CD4-positive, alpha-beta T cell treated with Interleukin-6 for 4 hours (primary cell): ENCODE data around the gene MMEL1.
A peak's percentile ranks its signal among the peaks of the same experiment; 100 is the strongest.
"Not testable (repeated sequence)": the region's sequence is repeated elsewhere in the genome, so short reads cannot be mapped to it uniquely, and the experiment has no call there.

Source experiments
- DNase-seq: peaks from one replicate; pipeline ENCODE4 v3.0.0-alpha.2; 2020; ENCODE audit warnings: mixed read lengths

Gene MMEL1

DNA sequence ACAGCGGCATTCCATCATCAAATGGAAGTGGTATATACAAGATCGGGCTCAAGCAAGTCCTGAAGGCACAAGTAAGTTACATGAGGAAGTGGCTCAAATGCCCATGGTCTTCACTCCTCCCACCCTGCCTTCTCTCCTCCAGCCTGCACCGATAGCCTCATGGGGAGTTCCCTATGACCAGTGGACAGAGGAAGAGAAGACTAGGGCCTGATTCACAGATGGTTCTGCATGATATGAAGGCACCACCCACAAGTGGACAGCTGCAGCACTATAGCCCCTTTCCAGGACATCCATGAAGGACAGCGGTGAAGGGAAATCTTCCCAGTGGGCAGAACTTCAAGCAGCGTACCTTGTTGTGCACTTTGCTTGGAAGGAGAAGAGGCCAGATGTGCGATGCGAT is 7.1 kb downstream of the MMEL1 start:
- DNase-seq = not testable (repeated sequence)

DNA sequence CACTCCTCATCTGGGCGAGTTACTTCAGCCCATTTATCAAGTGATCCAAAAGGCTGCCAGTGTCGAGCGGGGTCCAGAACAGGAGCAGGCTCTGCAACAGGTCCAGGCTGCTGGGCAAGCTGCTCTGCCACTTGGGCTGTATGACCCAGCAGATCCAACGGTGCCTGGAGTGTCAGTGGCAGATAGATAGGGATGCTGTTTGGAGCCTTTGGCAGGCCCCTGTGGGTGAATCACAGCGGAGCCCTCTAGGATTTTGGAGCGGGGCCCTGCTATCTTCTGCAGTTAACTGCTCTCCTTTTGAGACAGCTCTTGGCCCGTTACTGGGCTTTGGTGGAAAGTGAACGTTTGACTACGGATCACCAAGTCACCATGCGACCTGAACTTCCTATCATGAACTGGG is 7.5 kb downstream of the MMEL1 start:
- DNase-seq = no peak

DNA sequence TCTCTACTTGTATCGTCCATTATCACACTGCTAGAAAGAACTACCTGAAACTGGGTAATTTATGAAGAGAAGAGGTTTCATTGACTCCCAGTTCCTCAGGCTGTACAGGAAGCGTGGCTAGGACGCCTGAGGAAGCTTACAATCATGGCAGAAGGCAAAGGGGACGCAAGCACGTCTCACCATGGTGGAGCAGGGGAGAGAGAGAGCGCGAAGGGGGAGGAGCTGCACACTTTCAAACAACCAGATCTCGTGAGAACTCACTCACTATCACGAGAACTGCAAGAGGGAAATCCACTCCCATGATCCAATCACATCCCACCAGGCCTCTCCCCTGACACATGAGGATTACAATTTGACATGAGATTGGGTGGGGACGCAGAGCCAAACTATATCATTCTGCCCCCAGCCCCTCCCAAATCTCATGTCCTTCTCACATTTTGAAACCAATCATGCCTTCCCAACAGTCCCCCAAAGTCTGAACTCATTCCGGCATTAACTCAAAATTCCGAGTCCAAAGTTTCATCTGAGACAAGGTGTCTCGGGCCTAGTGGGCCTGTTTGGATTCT is 8.0 kb downstream of the MMEL1 start:
- DNase-seq = no peak

DNA sequence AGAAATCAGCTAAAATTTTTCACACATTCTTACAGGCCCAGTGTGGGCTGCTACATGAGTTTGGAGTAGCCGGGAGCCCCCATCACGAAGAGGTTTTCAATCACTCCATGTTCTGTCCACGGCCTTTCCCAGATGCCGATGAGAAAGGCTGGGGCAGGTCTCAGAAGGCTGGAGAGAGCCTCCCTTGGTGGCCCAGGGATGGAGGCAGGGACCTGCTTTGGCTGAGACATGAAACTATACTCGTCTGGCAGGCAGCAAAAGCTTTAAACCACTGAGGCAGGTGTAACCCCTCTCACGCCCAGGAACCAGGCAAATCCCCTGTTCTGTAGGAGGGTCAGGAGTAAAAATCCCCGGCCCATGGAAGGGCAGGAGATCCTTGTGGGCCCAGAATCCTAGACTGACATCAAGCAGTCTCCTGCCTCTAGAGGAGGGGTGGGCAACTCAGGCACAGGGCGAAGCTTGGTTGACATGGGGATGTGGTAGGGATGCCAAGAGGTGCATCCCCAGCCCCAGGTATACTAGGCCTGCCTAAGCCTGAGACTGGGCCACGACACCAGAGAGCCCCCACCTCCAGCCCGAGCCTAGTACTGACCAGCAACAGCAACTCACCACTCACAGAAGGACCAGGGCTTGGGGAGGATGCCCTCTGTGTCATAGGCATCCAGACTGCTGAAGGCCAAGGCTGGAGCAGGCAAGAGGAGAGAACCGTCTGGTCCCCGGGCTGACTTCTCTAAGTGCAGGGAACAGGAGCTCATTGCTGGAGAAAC is 9.1 kb downstream of the MMEL1 start:
- DNase-seq = no peak

DNA sequence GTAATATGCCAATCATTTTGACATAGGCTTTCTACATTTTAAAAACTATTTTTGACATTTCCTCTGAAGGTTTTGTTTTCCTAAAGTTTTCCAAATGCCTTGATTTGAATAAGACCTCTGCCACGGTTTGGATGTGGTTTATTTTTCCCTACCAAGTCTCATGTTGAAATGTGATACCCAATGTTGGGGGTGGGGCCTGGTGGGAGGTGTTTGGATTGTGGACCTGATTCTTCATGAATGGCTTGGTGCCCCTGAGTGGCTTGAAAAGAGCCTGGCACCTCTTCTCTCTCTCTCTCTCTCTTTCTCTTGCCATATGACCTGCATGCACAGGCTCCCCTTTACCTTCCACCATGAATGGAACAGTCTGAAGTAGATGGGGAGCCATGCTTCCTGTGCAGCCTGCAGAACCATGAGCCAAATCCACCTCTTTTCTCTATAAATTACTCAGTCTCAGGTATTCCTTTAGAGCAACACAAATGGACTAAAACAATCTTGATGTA is 14.8 kb downstream of the MMEL1 start:
- no peak for DNase-seq

DNA sequence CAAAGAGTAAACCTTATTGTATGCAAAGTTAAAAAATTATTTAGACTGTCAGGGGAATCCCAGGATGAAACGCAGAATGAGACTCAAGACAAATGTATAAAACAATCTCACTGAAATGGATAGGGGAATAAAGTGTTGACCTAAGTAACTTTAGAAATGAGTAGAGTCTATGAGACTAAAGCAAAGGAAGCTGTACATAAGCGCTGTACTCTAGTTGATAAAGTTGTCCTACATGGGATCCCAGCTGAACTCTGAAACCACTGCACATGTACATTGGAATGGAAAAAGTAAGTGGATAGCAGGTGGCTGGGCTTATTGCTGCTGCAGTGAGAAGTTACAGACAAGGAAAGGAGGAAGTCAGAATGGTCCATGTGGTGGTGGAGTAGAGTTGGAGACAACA is 18.7 kb downstream of the MMEL1 start:
- no peak for DNase-seq

DNA sequence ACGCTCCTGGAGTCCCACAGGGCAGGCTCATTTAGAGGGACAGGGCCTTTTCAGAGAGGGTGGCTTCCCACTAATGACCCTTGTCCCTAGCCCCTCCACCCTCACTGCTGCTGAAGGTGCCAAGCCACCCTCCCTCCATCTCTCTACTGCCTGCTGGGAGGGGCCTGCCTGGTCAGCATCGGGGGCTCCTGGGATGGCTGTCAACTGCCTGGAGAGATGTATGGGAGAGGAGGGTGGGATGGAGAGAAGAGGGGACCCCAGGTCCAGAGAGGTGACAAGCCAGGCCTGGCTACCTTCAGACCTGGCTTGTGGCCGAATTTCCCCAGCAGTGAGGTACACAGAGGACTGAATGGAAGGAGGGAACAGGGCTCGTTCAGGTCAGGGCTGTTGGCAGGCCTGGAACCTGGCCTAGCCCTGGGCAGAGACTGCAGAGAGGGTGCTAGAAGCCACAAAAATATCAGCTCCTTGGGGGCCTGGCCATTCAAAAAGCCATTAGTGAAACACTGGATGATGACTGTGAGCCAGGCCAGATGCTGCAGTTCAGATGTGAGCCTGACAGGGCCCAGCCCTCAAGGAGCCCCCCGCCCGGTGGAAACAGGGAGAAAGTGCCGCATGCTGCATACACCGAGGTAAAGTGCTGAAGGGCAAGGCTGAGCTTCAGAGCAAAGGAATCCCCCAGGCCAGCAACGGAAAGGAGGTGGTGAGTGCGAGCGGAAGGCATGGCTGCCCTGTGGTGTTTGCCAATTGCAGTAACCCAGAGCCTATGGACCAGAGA is 20.0 kb downstream of the MMEL1 start:
- no peak for DNase-seq

DNA sequence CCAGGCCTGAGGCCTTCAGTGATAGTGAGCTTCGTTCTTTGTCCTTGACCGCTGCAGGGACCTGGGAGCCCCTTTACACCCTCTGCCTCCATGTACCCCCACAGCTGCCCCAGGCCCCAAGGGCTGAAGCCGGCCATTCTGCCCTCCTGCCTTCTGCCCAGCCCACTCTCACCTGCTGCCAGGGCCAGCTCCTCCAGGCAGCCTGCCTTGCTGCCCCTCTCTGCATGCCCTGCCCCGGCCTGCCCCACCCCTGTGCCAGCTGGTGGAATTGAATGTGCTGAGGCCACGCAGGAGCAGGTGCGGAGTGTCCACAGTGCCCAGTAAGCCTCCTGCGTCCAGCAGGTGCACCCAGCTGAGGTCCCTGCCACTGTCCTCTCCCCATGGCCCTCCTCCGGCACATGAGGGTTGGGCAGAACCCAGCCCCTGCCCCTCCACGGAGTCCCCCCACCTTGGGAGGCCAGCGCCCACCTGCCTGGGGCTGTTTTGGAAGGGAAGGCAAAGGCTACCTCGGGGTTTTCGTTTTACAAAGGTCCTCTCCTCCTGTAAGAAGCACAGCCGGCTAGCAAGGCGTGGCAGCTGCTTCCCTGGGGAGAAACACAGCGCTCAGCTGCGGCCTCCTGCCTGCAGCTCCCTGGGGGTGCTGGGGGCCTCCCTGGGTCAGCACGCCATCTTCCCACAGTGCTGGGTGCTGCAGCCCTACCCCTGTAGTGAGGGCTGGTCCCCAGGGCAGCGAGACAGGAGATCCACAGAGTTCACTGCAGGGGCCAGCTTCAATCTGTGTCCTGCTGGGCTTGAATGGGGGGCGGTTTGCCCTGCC is 21.0 kb downstream of the MMEL1 start:
- DNase-seq = no peak

DNA sequence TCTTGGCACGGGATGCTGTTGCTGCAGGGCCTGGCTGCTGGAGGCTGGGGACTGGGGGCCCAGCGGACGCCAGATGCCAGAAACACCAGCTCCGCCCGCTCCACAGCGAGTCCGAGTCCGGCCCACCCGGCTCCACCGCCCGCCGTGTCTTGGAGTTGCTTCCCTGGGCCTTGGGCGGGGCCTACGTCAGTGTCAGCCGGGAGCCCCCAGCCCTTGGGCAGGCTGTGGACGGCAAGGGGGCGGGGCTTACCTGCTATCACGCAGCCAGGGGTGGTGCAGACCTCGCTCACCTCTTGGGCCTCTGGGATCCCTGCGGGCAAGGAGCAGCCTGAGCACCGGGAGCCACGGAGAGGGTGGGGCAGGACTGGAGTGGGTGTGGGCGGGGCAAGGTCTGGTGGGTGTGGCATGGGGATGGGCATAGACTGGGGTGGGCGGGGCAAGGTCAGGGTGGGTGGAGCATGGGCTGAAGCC is 21.8 kb downstream of the MMEL1 start:
- DNase-seq = peak; percentile 6

DNA sequence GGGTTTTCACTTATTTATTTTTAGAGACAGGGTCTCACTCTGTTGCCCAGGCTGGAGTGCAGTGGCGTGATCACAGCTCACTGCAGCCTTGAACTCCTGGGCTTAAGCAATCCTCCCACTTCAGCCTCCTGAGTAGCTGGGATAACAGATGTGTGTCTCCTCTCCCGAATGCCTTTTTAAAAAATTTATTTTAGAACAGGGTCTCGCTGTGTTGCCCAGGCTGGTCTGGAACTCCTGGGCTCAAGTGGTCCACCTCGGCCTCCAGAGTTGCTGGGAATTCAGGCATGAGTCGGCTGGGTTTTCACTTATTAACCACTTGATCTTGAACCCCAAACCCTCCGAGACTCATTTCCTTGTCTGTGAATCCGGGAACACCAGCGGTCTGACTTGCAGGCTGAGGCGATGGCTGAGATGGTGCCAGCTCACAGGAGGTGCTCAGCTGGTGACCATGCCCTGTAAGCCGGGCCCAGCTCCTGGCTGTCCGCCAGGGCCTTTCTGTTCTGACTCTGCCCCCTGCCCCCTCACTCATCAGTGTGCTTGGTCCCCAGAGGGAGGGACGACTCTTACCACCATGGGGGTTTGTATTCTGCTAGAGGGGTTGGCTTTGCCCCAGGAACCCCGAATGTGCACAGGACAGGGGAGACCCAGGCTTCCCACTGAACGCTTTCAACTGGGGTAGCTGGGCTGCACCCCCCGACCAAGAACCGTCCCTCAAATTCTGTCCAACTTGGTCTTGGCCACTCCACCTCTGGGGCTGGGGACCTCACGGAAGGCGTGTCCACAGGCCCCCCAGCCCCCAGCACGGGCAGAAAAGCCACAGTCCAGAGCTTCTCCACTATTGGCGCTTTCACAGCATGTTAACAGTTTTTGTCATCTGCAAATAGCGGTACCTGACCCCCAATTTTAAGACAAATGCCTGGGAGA is 22.5 kb downstream of the MMEL1 start:
- DNase-seq = no peak

DNA sequence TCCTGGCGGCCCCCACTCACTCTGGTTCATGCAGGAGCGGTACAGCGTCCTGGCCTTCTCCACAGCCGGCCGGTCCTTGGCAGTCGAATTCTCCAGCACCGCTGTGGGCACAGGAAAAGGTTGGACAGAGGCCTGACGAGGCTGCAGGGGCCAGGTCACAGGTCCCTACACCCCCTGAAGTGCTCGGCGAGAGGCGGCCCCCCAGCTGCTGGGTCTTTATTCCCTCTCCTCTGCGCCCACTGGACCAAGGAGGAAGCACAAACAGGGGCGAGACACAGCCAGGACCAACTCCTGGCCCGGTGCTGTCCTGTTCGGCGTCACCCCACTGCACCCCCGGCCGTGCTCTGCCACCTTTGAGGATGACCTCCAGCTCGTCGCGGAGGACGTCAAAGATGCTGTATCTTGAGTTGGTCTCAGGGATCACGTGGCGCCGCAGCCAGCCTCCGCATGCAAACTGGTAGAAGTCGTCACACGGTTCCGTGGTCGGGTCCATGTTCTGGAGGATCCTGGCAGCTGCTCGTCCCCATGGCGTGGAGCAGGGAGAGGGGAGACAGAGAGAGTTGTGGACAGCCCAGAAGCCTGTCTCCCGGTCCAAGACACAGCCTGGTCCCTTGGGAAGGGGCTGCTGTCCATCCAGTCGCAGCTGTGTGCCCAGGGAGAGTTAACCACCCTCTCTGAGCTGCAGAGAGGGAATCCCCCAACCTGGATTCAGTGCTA is 23.3 kb downstream of the MMEL1 start:
- no peak for DNase-seq

DNA sequence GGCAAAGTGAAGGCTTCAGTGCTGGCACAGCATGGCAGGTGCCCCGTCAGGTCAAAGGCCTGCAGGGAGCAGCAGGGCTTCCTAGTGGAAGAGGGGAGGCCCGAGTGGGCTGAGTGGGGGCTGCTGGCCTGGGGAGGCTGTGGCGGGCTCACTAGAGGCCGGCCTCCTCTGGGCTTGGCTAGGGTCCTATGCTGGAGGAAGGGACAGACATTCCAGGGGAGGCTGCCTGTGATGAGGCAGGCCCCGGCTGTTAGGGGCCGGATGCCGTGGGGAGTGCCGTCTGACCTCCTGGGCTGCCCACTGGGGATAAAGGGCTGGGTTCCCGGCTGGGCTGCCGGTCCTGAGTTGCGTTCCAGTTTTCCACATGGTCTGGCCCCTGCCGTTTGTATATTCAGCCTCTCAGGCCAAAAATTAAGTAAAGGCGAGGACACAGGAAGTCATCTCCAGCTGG is 25.1 kb downstream of the MMEL1 start:
- DNase-seq = no peak

DNA sequence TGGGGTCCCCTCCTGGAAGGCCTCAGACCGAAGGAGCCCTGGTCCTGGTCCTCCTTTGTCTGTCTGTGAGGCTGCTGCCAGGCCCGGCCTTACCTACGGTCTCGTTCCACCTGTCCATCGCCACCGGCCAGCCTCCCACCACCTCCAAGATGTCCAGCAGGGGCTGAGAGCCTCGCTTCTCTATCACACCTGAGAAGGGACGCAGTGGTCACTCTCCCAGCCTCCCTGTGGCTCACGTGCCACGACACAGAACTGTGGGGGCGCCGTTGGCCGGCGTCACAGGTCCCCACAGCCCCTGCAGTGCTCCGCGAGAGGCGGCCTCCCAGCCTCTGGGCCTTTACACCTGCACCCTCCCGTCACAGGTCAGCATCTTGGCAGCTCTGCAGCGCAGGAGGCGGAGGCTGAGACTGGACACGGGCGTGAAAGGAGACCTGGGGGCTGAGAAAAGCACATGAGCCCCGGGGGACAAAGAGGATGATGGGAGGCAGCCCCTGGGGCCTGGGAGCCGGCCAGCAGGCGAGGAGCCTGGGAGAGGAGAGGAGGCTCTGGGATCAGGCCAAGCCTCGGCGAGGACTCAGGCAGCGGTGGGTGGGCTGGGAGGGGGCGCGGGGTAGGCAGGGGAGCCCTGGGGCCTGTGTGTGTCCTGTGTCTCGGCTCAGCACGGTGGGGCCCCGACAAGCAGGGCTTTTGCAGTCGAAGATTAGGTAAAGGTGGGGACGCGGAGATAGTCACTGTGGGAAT is 25.8 kb downstream of the MMEL1 start:
- DNase-seq = no peak

DNA sequence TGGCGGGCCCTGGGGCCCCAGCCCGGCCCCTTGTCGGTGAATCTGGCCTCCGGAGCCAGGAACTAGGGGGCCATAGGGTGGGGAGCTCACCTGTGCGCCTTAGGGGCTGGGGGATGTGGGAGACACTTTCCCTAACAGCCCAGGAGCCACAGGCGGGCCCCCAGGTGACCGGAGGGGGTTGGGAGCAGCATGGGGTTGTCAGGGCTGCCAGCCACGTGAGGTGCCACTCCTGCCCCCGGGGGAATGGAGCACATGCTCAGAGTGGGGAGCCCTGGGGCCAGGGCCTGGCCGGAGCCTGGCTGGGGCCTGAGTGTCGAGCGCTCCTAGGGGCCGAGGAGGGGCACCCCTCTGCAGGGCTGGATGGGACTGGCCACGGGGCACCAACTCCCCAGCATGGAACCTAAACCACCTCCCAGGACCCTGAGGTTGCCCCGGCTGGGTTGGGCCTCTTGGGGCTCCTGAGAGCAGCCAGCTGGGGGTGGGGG is 26.4 kb downstream of the MMEL1 start:
- no peak for DNase-seq

DNA sequence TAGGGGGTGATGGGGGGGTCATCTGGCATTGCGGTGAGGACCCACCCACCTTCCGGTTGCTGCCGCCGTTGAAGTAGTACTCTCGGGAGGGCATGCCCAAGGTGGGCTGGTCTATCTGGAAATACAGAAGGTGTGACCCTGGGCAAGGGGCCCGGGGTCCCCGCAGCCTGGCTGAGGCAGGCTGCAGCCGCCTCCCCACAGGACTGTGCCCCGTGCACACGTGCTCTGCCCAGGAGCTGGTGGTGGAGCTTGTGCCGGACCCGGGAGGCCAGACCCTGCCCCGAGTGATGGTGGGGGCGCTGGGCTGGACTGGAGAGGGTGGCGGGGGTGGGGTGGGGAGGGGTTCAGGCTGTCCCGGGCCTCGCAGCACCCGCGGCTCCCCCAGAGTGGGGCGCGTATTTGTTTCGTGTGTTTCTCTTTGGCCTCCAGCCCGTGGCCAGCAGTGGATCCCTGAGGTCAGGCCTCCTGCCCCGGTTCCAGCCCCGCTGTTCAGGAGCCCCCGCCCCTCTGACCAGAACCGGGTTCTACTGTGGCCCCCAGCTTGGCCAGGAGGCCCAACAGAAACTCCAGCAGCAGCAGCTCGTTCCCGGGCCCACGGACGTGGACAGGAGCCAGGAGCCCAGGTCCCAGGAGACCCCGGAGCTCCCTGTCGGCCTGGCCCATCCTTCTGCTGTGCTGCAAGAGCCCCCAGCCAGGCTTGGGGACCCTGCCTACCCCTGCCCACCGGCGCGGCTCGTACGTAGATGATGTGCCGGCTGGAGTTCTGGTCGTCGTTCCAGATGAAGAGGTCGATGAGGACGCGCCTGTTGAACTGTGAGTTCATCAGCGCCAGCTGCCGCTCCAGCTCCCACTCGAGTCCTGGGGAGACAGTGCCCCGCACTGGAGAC is 27.1 kb downstream of the MMEL1 start:
- no peak for DNase-seq

DNA sequence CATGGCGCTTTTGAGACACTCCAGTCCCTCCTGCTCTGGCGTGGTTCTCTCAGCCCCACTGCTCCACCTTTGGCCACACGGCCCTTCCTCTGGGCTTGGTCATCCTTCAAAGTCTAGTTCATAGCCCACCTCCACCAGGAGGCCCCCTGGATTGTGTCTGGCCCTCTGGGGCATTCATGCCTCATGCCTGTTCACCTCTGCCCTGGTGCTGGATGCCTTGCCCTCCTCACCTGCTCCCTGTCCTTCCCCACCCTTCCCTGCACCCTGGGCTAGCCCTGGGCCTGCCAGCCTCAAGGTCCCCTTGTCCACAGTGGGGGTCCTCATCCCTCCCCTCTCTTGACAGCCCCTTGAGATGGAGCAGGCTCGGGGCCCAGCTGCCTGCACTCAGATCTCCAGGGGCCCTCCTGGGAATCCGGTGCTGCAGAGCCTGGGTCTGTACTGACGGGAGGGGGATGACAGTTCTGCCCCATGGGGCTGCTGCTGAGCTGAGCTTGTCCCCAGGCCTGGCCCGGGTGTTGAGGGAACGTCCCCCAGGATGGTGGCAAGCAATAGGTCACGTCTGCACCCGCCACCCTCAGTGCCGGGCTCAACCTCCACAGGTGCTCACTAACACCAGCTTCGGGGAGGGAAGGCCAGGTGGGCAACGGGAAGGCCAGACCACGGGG is 27.8 kb downstream of the MMEL1 start:
- DNase-seq = no peak

DNA sequence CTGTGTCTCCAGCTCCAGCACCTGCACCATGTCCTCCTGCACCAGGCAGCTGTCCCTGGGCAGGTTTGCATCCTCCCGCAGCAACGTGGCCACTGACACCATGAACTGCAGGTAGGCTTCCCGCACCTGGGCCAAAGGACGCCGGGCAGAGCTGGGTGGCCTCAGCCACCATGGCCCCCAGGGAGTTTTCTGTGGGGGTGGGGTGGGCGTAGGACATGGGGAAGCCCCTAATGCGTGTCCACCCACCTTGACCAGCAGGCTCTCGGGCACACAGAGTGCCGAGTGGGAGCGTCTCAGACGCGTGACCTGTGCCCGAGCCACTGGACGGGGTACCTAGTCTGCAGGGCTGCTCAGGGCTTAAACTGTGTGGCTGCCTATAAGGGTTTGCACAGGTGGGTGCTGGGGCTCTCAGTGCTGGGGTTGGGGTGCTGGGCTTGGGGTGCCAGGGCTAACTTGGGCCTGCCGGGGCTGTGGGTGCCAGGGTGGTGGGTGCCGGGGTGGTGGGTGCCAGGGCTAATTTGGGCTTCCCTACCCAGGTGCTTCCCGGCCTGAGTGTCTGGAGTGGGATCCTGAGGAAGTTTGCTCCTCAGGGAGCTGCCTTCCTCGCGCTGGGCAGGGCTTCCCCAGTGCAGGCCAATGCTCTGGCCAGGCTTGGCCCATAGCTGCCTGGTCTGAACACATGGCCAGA is 28.5 kb downstream of the MMEL1 start:
- no peak for DNase-seq
